CD4-positive, alpha-beta T cell treated with Interleukin-4 for 1 hour (primary cell): ENCODE measurements around the gene FOXN1.
A peak's percentile ranks its signal among the peaks of the same experiment; 100 is the strongest.
"Not testable (repeated sequence)": the region's sequence is repeated elsewhere in the genome, so short reads cannot be mapped to it uniquely, and the experiment has no call there.

Experiments used
- DNase-seq, 2 donors: peaks; one replicate each; pipeline ENCODE4 v3.0.0-alpha.2; 2020 to 2022

The FOXN1 gene

GRCh38 chr17:28501421-28502284 is 4.5 kb upstream of the FOXN1 start:
- no peak for DNase-seq

- DNase-seq = no peak
Observed at GRCh38 chr17:28503420-28503819, 2.7 kb upstream of the FOXN1 start.

- no peak for DNase-seq
Observed at GRCh38 chr17:28506763-28507487, 777 bp downstream of the FOXN1 start.

- no peak for DNase-seq
Observed at GRCh38 chr17:28507567-28508203, 1.5 kb downstream of the FOXN1 start.

- DNase-seq = no peak
Observed at GRCh38 chr17:28508211-28508724, 2.1 kb downstream of the FOXN1 start.

GRCh38 chr17:28509789-28510188 is 3.6 kb downstream of the FOXN1 start:
- DNase-seq = peak in 1 of 2 donors; percentile 35

- no peak for DNase-seq
Observed at GRCh38 chr17:28511858-28512461, 5.8 kb downstream of the FOXN1 start.

GRCh38 chr17:28513476-28513875 is 7.3 kb downstream of the FOXN1 start:
- no peak for DNase-seq

GRCh38 chr17:28514561-28515002 is 8.4 kb downstream of the FOXN1 start:
- DNase-seq = no peak

GRCh38 chr17:28515518-28515917 is 9.4 kb downstream of the FOXN1 start:
- DNase-seq = no peak

- DNase-seq = no peak
Observed at GRCh38 chr17:28518132-28518531, 12.0 kb downstream of the FOXN1 start.

GRCh38 chr17:28518578-28518977 is 12.4 kb downstream of the FOXN1 start:
- DNase-seq = no peak

GRCh38 chr17:28519236-28519635 is 13.1 kb downstream of the FOXN1 start:
- DNase-seq = no peak

- no peak for DNase-seq
Observed at GRCh38 chr17:28520687-28521086, 14.5 kb downstream of the FOXN1 start.

- no peak for DNase-seq
Observed at GRCh38 chr17:28521311-28522085, 15.3 kb downstream of the FOXN1 start.

- DNase-seq = not testable (repeated sequence)
Observed at GRCh38 chr17:28522281-28522680, 16.1 kb downstream of the FOXN1 start.

- no peak for DNase-seq
Observed at GRCh38 chr17:28523186-28523585, 17.0 kb downstream of the FOXN1 start.

- DNase-seq = no peak
Observed at GRCh38 chr17:28523876-28524275, 17.7 kb downstream of the FOXN1 start.

- no peak for DNase-seq
Observed at GRCh38 chr17:28524476-28525424, 18.6 kb downstream of the FOXN1 start.

- DNase-seq = no peak
Observed at GRCh38 chr17:28526381-28526780, 20.2 kb downstream of the FOXN1 start.

- DNase-seq = no peak
Observed at GRCh38 chr17:28527181-28527681, 21.1 kb downstream of the FOXN1 start.
